Cardiac fibroblast (primary cell): ENCODE results near the gene FARS2.

ENCODE experiments used
- DNase-seq, 2 donors: peaks; one replicate each; pipeline versions ENCODE4 v3.0.0 to v3.0.0-alpha.2; 2010; ENCODE audit warnings: low read depth in 2 of 2
- H3K4me3 ChIP-seq, 2 donors: replicated peaks in 1 of 2; 1 replicate in 1 of 2; 2 replicates in 1 of 2; pipeline ENCODE4 v1.5.1; 2011; ENCODE audit warnings: low read depth in 2 of 2, low read length in 2 of 2, mild to moderate bottlenecking in 2 of 2, moderate library complexity in 1 of 2
- CTCF ChIP-seq: IDR thresholded peaks from one replicate; pipeline ENCODE4 v1.5.1; 2011; ENCODE audit warnings: low read depth, mild to moderate bottlenecking, low read length, inconsistent platforms

FARS2 gene

DNA sequence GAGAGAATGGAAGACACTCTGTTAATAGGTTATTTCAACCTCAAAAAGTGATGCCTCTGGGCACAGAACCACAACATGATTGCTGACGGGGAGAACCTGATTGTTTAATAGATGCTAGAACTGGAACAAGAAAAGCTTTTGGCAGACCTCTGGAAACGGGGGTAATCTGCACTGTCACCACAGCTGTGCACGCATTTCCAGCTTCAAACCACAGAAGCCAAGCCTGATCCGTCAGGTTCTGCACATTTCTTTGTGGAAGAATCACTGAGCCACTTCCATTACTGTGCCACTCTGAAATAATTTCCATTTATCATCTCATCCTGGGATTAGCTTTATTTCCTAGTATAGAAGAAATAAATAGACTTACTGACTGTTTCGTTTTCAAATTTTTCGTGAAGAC, 309.3 kb downstream of the FARS2 start:
- no peak for DNase-seq
- H3K4me3 ChIP-seq, result no peak overlapping the region
- no peak for TF ChIP-seq CTCF

DNA sequence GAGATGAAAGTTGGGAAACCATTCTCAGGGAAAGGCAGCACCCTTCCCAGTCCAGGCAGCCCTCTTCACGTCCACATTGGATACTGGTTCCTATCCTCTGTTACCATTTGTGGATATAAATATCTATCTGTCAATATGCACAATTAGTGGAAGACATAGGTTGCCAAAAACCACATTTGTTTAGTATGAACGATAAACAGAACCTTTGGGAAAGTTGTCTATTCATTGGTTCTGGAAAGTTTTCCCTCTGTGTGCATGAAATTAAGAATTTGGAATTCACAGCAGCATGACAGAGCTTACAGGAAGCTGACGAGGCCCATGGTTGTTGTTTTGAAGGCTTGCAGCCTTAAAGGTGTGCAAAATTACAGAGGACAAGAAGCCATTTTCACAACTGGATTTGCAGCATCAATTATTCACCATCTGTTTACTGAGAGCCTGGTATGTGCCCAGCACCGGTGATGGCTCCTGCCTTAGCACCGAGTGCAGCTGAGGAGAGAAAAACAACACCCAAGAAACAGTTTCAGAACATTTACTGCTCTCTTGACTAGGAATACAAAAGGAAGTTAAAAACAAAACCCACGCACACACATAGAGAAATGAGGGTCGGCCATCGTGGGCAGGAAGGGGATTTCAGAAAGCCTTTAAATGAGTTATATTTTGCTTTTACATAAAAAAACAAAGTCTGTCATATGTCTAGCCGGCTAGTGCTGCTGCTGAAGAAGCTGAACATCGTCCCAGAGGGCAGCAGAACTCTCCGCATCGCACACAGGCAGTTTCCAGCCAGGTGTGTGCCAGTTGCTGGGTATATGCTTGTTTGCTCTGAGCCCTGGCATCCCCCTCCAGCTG, 319.6 kb downstream of the FARS2 start:
- no peak overlapping the region for H3K4me3 ChIP-seq
- no peak for DNase-seq
- TF ChIP-seq CTCF, result no peak

- H3K4me3 ChIP-seq, result no peak overlapping the region
- no peak for TF ChIP-seq CTCF
- DNase-seq, result peak; percentile 5 to 7
Measured at GRCh38 chr6:5582762-5583161, 321.4 kb downstream of the FARS2 start.

- no peak overlapping the region for H3K4me3 ChIP-seq
- TF ChIP-seq CTCF, result no peak
- no peak for DNase-seq
Measured at GRCh38 chr6:5583528-5583927, 322.2 kb downstream of the FARS2 start.

- DNase-seq, result peak; percentile 38 to 63
- TF ChIP-seq CTCF, result no peak
- H3K4me3 ChIP-seq, result no peak overlapping the region
Measured at GRCh38 chr6:5584078-5584482, 322.8 kb downstream of the FARS2 start.

DNA sequence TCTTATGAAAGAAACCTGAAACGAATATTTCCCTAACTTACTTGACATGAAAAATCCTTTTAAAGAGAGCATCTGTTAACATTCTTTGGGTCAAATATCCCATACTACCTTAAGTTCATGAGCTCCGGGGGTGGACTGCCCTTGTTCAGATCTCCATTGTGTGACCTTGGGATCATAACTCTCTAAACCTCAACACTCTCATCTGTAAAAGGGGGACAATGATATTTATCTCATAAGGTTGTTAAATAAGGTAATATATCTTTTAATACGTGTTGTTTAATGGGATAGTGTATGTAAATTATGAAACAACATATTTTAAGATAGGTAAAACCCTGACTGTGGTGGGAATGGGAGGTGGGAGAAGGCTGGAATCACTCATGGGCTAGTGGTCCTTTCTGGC, 326.3 kb downstream of the FARS2 start:
- no peak overlapping the region for H3K4me3 ChIP-seq
- no peak for DNase-seq
- no peak for TF ChIP-seq CTCF
